NCI-H1417 (cell line): ENCODE results near the gene ZNF778.
A peak's percentile ranks its signal among the peaks of the same experiment; 100 is the strongest.

ENCODE experiments used
- DNase-seq, 3 experiments: peaks; one replicate each; lab custom pipeline; 2025; lab: John Stamatoyannopoulos, UW

Gene ZNF778

DNA sequence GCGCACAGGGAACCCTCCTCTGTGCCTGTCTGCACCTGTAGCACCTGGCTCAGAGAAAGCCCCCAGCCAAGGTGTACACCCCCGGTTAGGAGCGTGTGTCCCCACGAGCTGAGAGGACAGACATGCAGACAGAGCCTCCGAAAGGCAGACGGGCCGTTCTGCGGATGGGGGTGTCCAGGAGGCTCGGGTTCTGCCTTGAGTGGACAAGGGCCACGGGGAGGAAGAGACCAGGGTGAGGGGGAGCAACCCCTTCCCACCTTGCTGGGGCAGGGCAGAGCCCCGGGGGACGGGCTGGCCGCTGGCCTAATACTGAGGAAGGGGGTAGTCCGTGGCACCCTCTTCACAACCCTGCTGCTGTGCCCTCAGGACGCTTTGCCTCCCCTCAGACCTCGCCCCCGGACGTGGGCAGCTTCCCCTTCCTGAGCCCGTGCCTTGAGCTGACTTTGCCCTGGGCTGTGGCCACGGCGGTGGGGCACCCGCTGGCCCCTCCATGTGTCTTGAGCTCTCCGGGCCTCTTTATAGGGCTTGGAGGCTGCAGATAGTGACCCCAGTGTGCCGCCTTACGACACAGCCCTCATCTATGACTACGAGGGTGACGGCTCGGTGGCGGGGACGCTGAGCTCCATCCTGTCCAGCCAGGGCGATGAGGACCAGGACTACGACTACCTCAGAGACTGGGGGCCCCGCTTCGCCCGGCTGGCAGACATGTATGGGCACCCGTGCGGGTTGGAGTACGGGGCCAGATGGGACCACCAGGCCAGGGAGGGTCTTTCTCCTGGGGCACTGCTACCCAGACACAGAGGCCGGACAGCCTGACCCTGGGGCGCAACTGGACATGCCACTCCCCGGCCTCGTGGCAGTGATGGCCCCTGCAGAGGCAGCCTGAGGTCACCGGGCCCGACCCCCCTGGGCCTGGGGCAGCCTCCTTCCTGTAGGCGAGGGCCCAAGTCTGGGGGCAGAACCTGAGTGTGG is 22.9 kb upstream of the ZNF778 start:
- no peak for DNase-seq

DNA sequence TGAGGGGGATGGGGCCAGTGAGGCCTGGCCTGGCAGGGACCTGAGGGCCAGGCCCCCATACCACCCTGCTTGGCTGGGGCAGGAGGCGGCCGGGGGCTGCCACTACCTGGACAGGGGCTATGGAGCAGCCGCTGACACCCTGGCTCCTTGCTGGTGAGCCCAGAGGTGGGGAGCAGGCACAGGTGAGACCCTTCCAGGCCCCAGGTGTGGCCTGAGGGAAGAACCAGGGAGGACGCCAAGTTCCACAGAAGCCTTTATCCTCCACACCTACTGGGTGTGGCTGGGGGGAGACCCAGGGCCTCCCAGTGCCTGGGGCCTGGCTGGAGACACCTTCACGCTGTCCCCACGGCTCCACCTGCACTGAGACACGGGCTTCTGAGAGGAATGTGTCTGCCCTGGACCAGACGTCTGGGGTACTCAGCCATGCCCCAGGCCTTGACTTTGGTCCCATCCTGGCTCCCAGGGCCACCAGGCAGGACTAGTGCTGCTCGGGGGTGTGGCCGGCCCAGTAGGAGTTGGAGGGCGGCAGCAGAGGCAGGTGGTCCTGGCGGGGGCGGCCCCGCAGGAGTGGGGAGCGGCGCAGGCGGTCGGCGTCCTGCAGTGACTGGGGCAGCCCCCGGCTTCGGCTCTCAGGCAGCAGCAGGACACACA is 21.9 kb upstream of the ZNF778 start:
- no peak for DNase-seq

- DNase-seq: no peak
These were observed 20.4 kb upstream of the ZNF778 start for GRCh38 chr16:89197033-89197632.

GRCh38 chr16:89197633-89198416 is 19.7 kb upstream of the ZNF778 start:
- DNase-seq: peak in 1 of 3 experiments; percentile 25

DNA sequence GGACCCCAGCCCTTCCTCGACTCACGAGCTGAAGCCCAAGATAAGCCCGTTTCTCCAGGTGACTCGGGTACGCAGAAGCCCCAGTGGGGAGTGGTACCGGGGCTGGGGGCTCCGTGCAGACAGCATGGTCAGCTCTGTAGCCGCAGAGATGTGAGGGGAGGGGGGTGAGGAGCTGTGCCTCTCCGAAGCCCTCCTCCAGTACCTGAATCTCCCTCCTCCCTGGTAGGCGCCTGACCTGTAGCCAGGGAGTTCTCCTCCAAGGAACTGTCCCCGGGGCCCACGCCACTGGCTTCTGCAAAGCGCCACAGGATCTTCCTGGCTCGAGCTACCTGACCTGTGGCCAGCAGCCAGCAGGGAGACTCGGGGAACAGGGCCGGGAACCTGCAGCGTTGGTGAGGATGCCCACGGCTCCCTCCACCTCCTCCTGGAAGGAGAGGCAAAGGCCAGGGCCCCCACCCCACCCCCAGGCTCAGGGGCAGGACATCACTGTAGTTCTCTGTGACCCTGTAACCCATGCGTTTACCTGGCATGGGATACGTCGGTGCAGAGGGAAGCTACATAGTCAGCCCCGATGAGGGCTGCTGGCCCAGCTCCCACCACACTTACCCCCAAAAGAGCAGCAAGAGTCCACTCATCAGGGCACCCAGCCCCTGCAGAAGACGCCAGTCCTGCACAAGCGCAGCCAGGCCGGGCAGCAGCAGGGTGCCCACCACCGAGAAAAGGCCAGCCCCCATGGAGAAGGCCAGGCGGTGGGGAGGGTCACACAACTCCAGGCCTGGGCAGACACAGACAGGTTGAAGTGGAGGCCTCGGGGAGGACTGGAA is 18.9 kb upstream of the ZNF778 start:
- no peak for DNase-seq

DNA sequence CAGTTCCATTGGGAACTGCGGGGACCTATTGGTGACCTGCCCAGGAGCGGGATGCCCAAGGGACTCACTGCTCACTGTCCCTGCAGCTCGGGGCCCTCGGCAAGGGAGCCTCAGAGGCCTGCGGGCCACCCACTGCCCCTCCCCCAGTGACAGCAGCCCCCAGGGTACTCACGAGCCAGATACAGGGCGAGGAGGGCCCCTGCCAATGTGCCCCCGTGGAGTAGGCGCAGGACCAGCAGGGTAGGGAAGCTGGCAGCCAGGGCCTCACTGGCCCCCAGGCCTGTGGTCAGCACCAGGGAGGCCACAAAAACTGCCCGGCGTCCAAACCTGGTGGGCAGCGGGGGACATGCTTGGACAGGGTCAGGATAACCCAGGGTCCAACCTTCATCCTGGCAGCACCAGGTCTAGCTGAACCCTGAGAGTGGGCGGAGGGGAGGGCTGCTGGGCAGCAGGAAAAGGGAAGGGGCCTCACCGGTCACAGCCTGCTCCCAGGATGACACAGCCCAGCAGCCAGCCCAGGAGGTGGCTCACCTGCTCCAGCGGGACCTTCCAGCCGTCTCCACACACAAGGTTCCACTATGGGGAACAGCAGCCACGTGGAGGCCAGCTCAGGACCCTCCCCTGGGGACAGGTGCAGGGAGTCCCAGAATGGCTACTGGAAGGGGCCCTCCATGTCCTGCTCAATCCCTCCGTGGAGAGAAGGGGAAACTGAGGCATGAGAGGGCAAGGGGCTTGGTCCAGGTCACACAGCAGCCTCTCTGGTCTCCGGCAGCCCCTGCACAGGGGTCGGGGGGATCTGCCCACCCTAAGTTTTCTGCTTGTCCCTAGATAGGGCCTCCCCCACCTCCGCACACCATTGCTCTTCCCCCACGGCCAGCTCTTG is 18.0 kb upstream of the ZNF778 start:
- no peak for DNase-seq

- DNase-seq: peak in 2 of 3 experiments; percentile 15 to 18
These were observed 17.2 kb upstream of the ZNF778 start, which contains the start of gene SLC22A31 for GRCh38 chr16:89200124-89200849. SLC22A31 (minus strand) TSS chr16:89200537; CDS start chr16:89200501, 36 bp downstream.

DNA sequence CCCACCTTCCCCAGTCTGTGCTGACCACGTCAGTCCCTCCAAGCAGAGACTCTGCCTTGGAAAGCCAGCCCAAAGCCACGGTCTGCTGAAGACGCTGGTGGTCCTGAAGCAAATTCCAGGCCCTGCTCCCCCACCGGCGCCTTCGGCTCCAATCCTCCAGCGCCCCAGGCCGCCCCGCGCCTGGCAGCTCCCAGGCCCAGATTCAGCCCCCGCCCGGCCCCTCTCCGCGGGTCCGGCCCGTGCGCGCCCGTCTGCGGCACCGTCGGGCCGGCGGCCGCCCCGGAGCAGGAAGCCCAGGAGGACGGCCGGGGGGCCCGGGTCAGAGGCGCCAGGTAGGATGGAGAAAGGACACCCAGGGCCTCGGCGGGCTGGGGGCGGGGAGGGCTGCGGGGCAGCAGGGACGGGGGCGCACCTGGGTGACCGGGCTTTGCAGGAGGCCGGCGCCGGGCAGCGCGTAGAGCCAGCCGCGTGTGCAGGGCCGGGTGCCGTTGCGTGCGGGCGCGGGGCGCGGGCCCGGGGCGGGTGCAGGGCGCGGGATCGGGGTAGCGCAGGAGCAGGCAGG is 16.6 kb upstream of the ZNF778 start:
- no peak for DNase-seq

GRCh38 chr16:89201439-89202377 is 15.8 kb upstream of the ZNF778 start:
- DNase-seq: peak; percentile 73 to 80 (median 79)

DNA sequence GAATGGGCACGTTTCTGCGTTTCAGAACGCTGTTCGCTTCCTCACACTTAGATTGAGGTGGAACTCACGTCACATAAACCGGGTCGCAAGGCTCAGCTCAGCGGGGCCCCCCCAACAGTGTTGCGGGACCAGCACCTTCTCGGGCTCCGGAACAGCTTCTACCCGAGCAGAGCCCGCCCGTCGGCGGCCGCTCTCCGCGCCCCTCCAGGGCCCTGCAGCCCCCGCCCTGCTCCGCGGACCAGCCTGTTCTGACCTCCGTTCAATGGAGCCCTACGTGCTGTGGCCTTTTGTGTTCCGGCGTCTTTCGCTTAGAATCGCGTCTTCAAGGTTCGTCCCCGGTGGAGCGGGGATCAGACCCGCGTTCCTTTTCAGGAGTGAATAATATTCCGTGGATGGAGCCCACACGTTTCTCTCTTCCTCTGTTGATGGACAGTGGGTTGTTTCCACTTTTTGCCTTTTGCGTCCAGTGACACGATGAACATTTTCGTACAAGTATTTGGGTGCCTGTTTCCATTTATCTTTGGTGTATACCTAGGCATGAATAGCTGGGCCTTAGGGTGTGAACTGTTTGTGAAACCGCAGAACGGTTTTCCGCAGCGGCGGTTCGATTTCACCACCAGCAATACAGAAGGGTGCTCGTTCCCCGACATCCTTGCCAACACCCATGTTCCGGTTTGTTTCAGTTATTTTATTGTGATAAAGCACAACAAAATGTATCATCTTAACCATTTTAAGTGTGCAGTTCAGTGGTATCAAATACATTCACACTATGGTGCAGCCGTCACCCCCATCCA is 14.9 kb upstream of the ZNF778 start:
- DNase-seq: peak in 2 of 3 experiments; percentile 36 to 50

- no peak for DNase-seq
These were observed 9.5 kb upstream of the ZNF778 start for GRCh38 chr16:89207993-89208392.

- no peak for DNase-seq
These were observed 7.9 kb upstream of the ZNF778 start for GRCh38 chr16:89209522-89210044.

DNA sequence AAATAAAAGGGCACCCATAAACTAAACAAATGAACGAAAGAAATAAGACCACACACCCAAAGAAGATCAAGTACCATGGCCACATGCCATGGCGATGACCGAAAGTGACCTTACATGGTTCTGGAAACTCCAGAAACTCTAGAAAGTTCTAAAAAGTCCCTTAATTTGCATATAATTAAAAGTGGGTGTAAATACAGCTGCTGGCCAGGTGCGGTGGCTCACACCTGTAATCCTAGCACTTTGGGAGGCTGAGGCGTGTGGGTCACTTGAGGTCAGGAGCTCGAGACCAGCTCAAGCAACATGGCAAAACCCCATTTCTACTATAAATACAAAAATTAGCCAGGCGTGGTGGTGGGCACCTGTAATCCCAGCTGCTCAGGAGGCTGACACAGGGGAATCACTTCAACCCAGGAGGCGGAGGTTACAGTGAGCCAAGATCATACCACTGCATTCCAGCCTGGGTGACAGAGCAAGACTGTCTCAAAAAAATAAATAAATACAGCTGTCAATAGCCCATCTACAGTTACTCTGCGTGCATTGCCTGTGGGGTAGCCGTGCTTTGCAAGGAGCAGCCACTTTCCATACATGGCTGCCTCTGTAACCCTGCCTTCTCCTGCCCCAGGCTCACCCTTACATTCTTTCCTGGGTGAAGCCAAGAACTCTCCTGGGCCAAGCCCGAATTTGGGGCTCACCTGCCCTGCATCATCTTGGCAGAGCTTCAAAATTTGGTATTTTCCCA is 7.2 kb upstream of the ZNF778 start:
- no peak for DNase-seq

- peak in 2 of 3 experiments; percentile 37 to 78 for DNase-seq
These were observed 6.5 kb upstream of the ZNF778 start for GRCh38 chr16:89210904-89211515.
